SK-N-SH (cell line): Measurements from ENCODE around the gene VWA3B. TPM values are rescaled to one million over a fixed set of nuclear protein-coding genes. Genes with fewer than 3 reads are reported as not detected.

Source experiments
- CTCF ChIA-PET: fragments of 300-600, 350-600 bp; formaldehyde crosslinking; extraction: SDS; loops from one replicate; lab custom pipeline; 2021; lab: Yijun Ruan, JAX
- POLR2A ChIA-PET: fragments of 350-600 bp; sonication (Branson Sonifier 250); formaldehyde crosslinking; extraction: SDS; loops from one replicate; lab custom pipeline; 2020; ENCODE audit warnings: antibody characterized with exemption, inconsistent platforms; lab: Yijun Ruan, JAX
- DNase-seq: peaks from one replicate; pipeline ENCODE4 v3.0.0; 2012
- H2AFZ ChIP-seq: fragments of 200-600 bp; sonication (generic); 2 replicates; pipeline ENCODE4 v1.8.1; 2016; ENCODE audit warnings: antibody characterized with exemption, mild to moderate bottlenecking, low read depth
- H3F3A ChIP-seq: fragments of 200-600 bp; sonication (generic); replicated peaks from 2 replicates; pipeline ENCODE3; 2016; ENCODE audit warnings: antibody characterized with exemption, mild to moderate bottlenecking; ENCODE audit not compliant: insufficient read depth
- H3K27ac ChIP-seq, 2 experiments: fragments of 200-500 bp in 1 of 2; fragments of 200-600 bp in 1 of 2; sonication (Bioruptor generic) in 1 of 2; sonication (generic), shearing (Covaris generic) in 1 of 2; 2 replicates each; pipeline versions ENCODE4 v1.5.1 to v1.6.1; 2014 to 2016; ENCODE audit warnings: low read depth in 2 of 2, inconsistent platforms in 1 of 2, low read length in 1 of 2, mild to moderate bottlenecking in 1 of 2, mixed read lengths in 1 of 2
- H3K27me3 ChIP-seq: fragments of 200-600 bp; sonication (generic), shearing (Covaris generic); 2 replicates; pipeline ENCODE4 v1.6.1; 2016; ENCODE audit warnings: mixed run types; ENCODE audit not compliant: insufficient read depth
- H3K36me3 ChIP-seq, 2 experiments: fragments of 200-500 bp in 1 of 2; fragments of 200-600 bp in 1 of 2; sonication (Bioruptor generic) in 1 of 2; sonication (generic) in 1 of 2; replicated peaks in 1 of 2; 2 replicates each; pipeline versions ENCODE3 to v1.5.1; 2014 to 2016; ENCODE audit warnings: low read length in 1 of 2, mild to moderate bottlenecking in 1 of 2; ENCODE audit not compliant: insufficient read depth in 2 of 2, control insufficient read depth in 1 of 2
- H3K4me1 ChIP-seq, 2 experiments: fragments of 200-500 bp in 1 of 2; fragments of 200-600 bp in 1 of 2; sonication (Bioruptor generic) in 1 of 2; sonication (generic), shearing (Covaris generic) in 1 of 2; 2 replicates each; pipeline versions ENCODE4 v1.5.1 to v1.6.1; 2014 to 2016; ENCODE audit warnings: low read depth in 1 of 2, low read length in 1 of 2, mixed run types in 1 of 2; ENCODE audit not compliant: insufficient read depth in 2 of 2, control insufficient read depth in 1 of 2
- H3K4me2 ChIP-seq: fragments of 200-600 bp; sonication (generic), shearing (Covaris generic); 2 replicates; pipeline ENCODE4 v1.6.1; 2017; ENCODE audit warnings: mixed run types
- H3K4me3 ChIP-seq, 2 experiments: fragments of 200-500 bp in 1 of 2; fragments of 200-600 bp in 1 of 2; sonication (Bioruptor generic) in 1 of 2; sonication (generic), shearing (Covaris generic) in 1 of 2; 2 replicates each; pipeline versions ENCODE4 v1.5.1 to v1.8.1; 2014 to 2016; ENCODE audit warnings: low read depth in 2 of 2, inconsistent platforms in 1 of 2, low read length in 1 of 2, mild to moderate bottlenecking in 1 of 2, mixed read lengths in 1 of 2, moderate library complexity in 1 of 2
- H3K79me2 ChIP-seq: fragments of 200-600 bp; sonication (generic); 2 replicates; pipeline ENCODE4 v1.8.1; 2017; ENCODE audit warnings: mild to moderate bottlenecking; ENCODE audit not compliant: insufficient read depth
- H3K9ac ChIP-seq: fragments of 200-600 bp; sonication (generic); 2 replicates; pipeline ENCODE4 v1.6.1; 2017; ENCODE audit warnings: mixed run types
- H3K9me2 ChIP-seq: fragments of 200-600 bp; sonication (generic); 2 replicates; pipeline ENCODE4 v1.6.1; 2017; ENCODE audit warnings: mixed run types
- H3K9me3 ChIP-seq: fragments of 200-600 bp; sonication (generic); 2 replicates; pipeline ENCODE4 v1.6.1; 2017; ENCODE audit warnings: mixed run types, mild to moderate bottlenecking, moderate library complexity
- H4K20me1 ChIP-seq: fragments of 200-600 bp; sonication (generic); 2 replicates; pipeline ENCODE4 v1.6.1; 2017; ENCODE audit warnings: mild to moderate bottlenecking, mixed run types; ENCODE audit not compliant: insufficient read depth
- CHD2 ChIP-seq: fragments of 150-350 bp; IDR thresholded peaks from 2 replicates; pipeline ENCODE4 v1.6.1; 2018; ENCODE audit warnings: low read length; ENCODE audit not compliant: partially characterized antibody
- ELF1 ChIP-seq: IDR thresholded peaks from 2 replicates; pipeline ENCODE4 v1.4.0; 2012
- EP300 ChIP-seq, 2 experiments: IDR thresholded peaks; 2 replicates each; pipeline versions ENCODE4 v1.4.0 to v1.6.1; 2012; ENCODE audit warnings: borderline replicate concordance in 1 of 2, low read depth in 1 of 2, low read length in 1 of 2
- EZH2phosphoT487 ChIP-seq: fragments of 200-600 bp; sonication (generic); IDR thresholded peaks from 2 replicates; pipeline ENCODE4 v1.6.1; 2017; ENCODE audit warnings: low read depth, mixed run types, mild to moderate bottlenecking, antibody characterized with exemption, moderate library complexity, borderline replicate concordance
- FOSL2 ChIP-seq: IDR thresholded peaks from 2 replicates; pipeline ENCODE4 v1.4.0; 2012; ENCODE audit warnings: low read depth, mild to moderate bottlenecking, moderate library complexity, borderline replicate concordance
- FOXJ3 ChIP-seq: sonication (generic); formaldehyde crosslinking; IDR thresholded peaks from 2 replicates; pipeline ENCODE4 v1.5.1; 2020; ENCODE audit warnings: mild to moderate bottlenecking, missing genetic modification reagents
- GABPA ChIP-seq: IDR thresholded peaks from 2 replicates; pipeline ENCODE4 v1.4.0; 2012; ENCODE audit warnings: low read depth, mild to moderate bottlenecking
- GATA2 ChIP-seq: sonication (generic); formaldehyde crosslinking; IDR thresholded peaks from 2 replicates; pipeline ENCODE4 v1.5.0; 2020; ENCODE audit warnings: mild to moderate bottlenecking, missing genetic modification reagents
- MEF2A ChIP-seq: IDR thresholded peaks from 2 replicates; pipeline ENCODE4 v1.4.0; 2012; ENCODE audit warnings: low read depth, borderline replicate concordance
- NRF1 ChIP-seq: IDR thresholded peaks from 2 replicates; pipeline ENCODE4 v1.6.1; 2012; ENCODE audit warnings: low read depth, mild to moderate bottlenecking, low read length
- POLR2AphosphoS5 ChIP-seq: IDR thresholded peaks from 2 replicates; pipeline ENCODE4 v1.6.1; 2012; ENCODE audit warnings: low read depth, low read length
- RAD21 ChIP-seq: IDR thresholded peaks from 2 replicates; pipeline ENCODE4 v1.6.1; 2012; ENCODE audit warnings: mild to moderate bottlenecking, low read length
- SMC3 ChIP-seq: IDR thresholded peaks from 2 replicates; pipeline ENCODE4 v1.6.1; 2012; ENCODE audit warnings: low read depth, low read length, improper control_type of control experiment
- TCF12 ChIP-seq: IDR thresholded peaks from 2 replicates; pipeline ENCODE4 v1.4.0; 2012
- WGBS: methylation state at CpG from one replicate; pipeline ENCODE4 v1.1.6; 2017; ENCODE audit warnings: low lambda C conversion rate; 5-methylcytosine and 5-hydroxymethylcytosine counted together
- polyA plus RNA-seq, 3 experiments: library from polyadenylated mRNA; depleted of rRNA; stranded (reverse); fragments of >200 nt; gene quantifications; 2 replicates each; pipeline ENCODE4 v1.2.3, GENCODE V29; 2012
- TF ChIP-seq, protein P1 (sequence below): fragments of 200-600 bp; sonication (generic); IDR thresholded peaks from 2 replicates; pipeline ENCODE4 v1.6.1; 2017; ENCODE audit warnings: antibody characterized with exemption, mild to moderate bottlenecking, moderate library complexity
- TF ChIP-seq, protein P2 (sequence below): IDR thresholded peaks from 2 replicates; pipeline ENCODE4 v1.6.1; 2012; ENCODE audit warnings: mild to moderate bottlenecking, low read depth, low read length, moderate library complexity
- TF ChIP-seq, protein P3 (sequence below): IDR thresholded peaks from 2 replicates; pipeline ENCODE4 v1.4.0; 2012; ENCODE audit warnings: low read depth, borderline replicate concordance
- TF ChIP-seq, protein P4 (sequence below): fragments of 150-350 bp; IDR thresholded peaks from 2 replicates; pipeline ENCODE4 v1.6.1; 2016; ENCODE audit warnings: mild to moderate bottlenecking, low read depth, low read length
- TF ChIP-seq, protein P5 (sequence below): IDR thresholded peaks from 2 replicates; pipeline ENCODE4 v1.4.0; 2012; ENCODE audit warnings: low read depth

Gene VWA3B
- polyA plus RNA-seq, 1 of the 3 experiments (the other 2 are of a cell fraction): not detected

DNA sequence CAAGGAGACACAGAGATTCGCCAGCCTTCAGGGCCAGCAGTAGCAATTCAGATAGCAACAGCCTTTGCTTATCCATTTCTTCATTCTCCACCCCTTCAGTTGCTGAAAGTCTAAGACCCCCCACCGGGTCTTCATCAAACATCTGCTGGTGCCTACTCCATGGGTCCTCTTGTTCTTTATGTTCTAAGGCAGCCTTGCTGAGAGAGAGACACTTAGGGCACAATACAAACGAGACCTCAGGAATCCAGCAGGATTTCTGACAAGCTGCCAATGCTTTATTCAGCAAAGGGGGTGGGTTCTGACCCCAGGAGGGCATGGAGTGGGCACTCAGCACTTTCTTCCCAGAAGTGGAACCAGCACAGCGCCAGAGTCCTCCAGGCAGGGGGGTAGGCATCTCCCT, 223.0 kb downstream of the VWA3B start:
- Histone ChIP-seq H3K27me3 (no peaks in the 10 kb centered on the region), H4K20me1 (no peaks in the 10 kb centered on the region), H3K79me2 (no peaks in the 10 kb centered on the region), H3K36me3 (no peaks in the 10 kb centered on the region), H3K9ac (no peak overlapping the region), H2AFZ (no peak overlapping the region), H3F3A (no peaks in the 10 kb centered on the region), H3K9me2 (no peaks in the 10 kb centered on the region), H3K4me1 (no peaks in the 10 kb centered on the region), H3K9me3 (no peaks in the 10 kb centered on the region), H3K4me3 (no peak overlapping the region), H3K27ac (no peak overlapping the region), H3K4me2 (no peak overlapping the region)
- WGBS: 39% methylated on average over 4 of the region's 4 CpGs
- ChIA-PET POLR2A (no interaction called here), CTCF (no interaction called here)
- no peak for DNase-seq
- no peak for TF ChIP-seq EP300 (IDR thresholded peaks at IDR 0.05; ENCODE audit: borderline replicate concordance in 1 of 2, low read depth in 1 of 2, low read length in 1 of 2)
- TF ChIP-seq, protein P1, sequence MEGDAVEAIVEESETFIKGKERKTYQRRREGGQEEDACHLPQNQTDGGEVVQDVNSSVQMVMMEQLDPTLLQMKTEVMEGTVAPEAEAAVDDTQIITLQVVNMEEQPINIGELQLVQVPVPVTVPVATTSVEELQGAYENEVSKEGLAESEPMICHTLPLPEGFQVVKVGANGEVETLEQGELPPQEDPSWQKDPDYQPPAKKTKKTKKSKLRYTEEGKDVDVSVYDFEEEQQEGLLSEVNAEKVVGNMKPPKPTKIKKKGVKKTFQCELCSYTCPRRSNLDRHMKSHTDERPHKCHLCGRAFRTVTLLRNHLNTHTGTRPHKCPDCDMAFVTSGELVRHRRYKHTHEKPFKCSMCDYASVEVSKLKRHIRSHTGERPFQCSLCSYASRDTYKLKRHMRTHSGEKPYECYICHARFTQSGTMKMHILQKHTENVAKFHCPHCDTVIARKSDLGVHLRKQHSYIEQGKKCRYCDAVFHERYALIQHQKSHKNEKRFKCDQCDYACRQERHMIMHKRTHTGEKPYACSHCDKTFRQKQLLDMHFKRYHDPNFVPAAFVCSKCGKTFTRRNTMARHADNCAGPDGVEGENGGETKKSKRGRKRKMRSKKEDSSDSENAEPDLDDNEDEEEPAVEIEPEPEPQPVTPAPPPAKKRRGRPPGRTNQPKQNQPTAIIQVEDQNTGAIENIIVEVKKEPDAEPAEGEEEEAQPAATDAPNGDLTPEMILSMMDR: no peak
- no peak for TF ChIP-seq MEF2A
- TF ChIP-seq ELF1: no peak
- no peak for TF ChIP-seq POLR2AphosphoS5
- no peak for TF ChIP-seq TCF12
- no peak for TF ChIP-seq SMC3
- no peak for TF ChIP-seq GABPA
- TF ChIP-seq NRF1: no peak
- TF ChIP-seq FOXJ3 (CRISPR knock-in tag): no peak
- TF ChIP-seq FOSL2: no peak
- no peak for TF ChIP-seq EZH2phosphoT487
- TF ChIP-seq, protein P2, sequence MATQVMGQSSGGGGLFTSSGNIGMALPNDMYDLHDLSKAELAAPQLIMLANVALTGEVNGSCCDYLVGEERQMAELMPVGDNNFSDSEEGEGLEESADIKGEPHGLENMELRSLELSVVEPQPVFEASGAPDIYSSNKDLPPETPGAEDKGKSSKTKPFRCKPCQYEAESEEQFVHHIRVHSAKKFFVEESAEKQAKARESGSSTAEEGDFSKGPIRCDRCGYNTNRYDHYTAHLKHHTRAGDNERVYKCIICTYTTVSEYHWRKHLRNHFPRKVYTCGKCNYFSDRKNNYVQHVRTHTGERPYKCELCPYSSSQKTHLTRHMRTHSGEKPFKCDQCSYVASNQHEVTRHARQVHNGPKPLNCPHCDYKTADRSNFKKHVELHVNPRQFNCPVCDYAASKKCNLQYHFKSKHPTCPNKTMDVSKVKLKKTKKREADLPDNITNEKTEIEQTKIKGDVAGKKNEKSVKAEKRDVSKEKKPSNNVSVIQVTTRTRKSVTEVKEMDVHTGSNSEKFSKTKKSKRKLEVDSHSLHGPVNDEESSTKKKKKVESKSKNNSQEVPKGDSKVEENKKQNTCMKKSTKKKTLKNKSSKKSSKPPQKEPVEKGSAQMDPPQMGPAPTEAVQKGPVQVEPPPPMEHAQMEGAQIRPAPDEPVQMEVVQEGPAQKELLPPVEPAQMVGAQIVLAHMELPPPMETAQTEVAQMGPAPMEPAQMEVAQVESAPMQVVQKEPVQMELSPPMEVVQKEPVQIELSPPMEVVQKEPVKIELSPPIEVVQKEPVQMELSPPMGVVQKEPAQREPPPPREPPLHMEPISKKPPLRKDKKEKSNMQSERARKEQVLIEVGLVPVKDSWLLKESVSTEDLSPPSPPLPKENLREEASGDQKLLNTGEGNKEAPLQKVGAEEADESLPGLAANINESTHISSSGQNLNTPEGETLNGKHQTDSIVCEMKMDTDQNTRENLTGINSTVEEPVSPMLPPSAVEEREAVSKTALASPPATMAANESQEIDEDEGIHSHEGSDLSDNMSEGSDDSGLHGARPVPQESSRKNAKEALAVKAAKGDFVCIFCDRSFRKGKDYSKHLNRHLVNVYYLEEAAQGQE: no peak
- no peak for TF ChIP-seq GATA2 (CRISPR knock-in tag)
- TF ChIP-seq, protein P3, sequence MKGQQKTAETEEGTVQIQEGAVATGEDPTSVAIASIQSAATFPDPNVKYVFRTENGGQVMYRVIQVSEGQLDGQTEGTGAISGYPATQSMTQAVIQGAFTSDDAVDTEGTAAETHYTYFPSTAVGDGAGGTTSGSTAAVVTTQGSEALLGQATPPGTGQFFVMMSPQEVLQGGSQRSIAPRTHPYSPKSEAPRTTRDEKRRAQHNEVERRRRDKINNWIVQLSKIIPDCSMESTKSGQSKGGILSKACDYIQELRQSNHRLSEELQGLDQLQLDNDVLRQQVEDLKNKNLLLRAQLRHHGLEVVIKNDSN: no peak
- TF ChIP-seq RAD21: no peak
- TF ChIP-seq, protein P4, sequence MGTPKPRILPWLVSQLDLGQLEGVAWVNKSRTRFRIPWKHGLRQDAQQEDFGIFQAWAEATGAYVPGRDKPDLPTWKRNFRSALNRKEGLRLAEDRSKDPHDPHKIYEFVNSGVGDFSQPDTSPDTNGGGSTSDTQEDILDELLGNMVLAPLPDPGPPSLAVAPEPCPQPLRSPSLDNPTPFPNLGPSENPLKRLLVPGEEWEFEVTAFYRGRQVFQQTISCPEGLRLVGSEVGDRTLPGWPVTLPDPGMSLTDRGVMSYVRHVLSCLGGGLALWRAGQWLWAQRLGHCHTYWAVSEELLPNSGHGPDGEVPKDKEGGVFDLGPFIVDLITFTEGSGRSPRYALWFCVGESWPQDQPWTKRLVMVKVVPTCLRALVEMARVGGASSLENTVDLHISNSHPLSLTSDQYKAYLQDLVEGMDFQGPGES: no peak
- TF ChIP-seq, protein P5, sequence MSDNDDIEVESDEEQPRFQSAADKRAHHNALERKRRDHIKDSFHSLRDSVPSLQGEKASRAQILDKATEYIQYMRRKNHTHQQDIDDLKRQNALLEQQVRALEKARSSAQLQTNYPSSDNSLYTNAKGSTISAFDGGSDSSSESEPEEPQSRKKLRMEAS: no peak
- no peak for TF ChIP-seq CHD2
